HG03045 (cell line): ENCODE measurements around the gene ACACA.

Source experiments
- ATAC-seq: cut with Tn5 transposase; IDR thresholded peaks from one replicate; pipeline ENCODE4 v1.9.1; 2021; ENCODE audit warnings: mild to moderate bottlenecking, moderate library complexity; ENCODE audit not compliant: unreplicated experiment

ACACA gene

DNA sequence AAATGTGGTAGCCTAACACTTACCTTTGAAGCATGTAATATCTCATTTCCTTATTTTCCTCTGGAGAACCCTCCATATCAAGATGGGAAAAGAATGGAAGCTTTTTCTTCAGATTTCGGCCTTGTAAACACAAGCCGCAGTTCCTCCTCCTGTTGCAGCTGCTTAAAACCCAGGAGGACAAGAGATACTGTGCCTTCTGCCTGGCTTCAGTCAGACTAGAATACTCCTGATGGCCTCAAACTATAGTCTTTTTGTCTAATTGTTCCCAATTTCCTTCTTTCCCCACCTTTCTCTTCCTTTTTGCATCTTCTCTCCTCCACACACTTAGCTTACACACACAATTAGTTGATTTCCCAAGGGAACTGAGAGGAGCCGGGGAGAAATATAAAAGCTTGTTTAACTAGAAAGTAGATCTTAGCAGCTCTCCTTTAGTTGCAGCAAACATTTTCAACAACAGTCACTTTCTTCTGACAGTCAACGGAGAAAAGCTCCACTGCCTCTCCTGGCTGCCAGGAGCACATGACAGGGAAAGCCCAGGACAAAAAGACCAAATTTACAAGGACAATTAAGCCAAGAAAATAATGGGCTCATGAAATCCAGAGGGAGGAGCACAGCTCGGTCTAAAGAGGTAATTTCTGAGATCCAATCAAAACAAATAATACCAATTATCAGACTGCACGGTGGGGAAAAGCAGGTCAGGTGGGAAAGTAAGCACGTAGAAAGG, 107.2 kb downstream of the ACACA start:
- ATAC-seq, result no peak

DNA sequence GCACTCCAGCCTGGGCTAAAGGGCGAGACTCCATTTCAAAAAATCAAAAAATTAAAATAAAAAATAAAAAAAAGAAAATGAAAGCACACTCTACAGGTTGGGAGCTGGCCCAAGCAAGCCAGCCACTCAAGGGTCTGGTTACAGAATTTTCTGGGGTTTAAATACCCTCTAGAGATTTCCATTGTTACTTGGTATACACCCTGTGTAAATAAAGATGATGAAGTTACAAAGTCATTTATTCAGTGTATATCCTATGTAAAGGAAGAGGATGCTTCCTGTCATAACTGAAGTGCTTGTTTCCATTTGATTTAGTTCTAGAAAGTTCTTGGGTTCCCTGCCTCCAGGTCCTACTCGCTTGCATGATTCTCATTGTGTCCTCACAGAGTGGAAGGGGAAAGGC, 110.7 kb downstream of the ACACA start:
- no peak for ATAC-seq

DNA sequence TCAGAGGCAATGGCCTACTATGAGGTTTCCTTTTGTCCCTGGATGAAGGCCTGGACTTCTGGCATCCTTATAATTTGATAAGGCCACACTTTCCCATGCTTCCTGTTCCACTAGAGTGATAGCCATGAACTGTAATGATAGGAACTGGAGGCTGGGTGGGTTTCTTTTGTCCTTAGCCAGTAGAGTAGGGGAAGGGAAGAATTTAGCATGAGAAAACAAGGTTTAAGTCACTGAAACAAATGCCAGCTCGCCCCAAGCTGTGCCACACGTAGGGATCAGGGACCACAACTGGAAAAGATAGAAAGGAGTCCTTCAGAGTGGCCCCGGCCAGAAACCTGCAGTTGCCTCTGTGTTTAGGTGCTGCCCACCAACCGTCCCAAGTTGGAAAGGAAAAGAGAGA, 111.7 kb downstream of the ACACA start:
- no peak for ATAC-seq

DNA sequence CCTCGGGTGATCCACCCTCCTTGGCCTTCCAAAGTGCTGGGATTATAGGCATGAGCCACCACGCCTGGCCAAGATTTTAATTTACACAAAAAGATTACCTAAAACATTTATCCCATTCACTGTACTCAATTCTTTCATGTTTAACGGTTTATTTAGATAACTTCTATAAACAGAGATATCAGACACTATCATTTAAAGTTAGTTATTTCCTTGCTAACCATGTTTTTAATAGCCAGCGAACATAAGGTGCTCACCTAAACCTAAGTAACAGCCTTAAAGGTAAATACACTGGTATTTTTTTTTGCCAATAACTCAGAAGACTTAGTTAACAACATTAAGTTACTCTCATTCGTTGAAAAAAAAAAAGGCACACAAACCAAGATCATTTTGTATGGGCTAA, 112.9 kb downstream of the ACACA start:
- ATAC-seq, result no peak

DNA sequence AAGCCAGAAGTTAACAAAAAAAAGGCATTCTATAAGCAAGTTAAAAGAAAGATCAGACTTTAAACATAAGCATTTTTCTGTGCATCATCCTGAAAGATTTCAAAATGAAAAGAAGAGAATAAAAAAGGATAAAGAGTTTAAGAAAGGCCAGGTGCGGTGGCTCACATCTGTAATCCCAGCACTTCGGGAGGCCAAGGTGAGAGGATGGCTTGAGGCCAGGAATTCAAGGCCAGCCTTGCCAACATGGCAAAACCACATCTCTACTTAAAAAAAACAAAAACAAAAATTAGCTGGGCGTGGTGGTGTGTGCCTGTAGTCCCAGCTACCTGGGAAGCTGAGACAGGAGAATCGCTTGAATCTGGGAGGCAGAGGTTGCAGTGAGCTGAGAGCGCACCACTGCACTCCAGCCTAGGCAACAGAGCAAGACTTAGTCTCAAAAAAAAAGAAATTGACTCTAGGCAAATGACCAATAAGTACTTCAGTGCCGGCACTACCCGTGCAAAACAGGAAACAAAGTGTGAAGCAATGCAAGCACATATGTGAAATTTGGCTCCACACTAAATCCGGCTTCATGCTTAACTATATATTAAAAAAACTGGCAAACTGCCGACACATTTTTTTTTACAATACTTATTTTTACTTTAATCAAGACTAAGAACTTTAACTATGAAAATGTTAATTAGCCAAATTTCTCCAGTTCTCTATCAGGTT, 114.1 kb downstream of the ACACA start:
- ATAC-seq, result no peak

DNA sequence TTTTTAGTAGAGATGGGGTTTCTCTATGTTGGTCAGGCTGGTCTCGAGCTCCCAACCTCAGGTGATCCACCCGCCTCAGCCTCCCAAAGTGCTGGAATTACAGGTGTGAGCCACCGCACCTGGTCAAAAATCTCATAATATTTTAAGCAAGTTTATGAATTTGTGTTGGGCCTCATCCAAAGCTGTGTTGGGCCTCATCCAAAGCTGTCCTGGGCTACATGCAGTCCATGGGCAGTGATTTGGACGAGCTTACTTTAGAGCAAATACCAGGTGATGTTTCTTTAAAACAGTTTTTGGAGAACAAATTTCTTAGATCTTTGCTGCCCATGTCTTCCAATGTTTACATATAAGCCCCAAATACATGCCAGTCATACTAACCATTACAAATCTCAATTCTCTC, 115.3 kb downstream of the ACACA start:
- ATAC-seq, result no peak

DNA sequence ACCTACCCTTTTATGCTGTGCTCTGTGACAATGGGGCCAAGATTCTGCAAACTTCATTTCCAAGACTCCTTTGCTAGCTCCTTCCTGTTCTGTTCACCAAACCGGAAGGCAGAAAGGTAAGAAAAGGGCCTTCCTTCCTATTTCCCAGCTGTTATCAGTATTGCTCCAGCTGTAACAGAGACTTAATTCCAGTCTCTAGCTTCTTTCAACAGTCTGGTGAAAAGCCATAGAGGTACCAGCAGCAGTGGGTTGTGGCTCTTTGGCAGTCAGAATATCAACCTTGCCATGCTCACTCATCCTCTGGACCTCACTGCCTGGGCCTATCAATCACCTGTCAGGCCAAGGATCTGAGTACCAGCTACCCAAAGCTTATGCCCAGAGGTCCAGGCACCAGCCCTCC, 120.2 kb downstream of the ACACA start:
- no peak for ATAC-seq

DNA sequence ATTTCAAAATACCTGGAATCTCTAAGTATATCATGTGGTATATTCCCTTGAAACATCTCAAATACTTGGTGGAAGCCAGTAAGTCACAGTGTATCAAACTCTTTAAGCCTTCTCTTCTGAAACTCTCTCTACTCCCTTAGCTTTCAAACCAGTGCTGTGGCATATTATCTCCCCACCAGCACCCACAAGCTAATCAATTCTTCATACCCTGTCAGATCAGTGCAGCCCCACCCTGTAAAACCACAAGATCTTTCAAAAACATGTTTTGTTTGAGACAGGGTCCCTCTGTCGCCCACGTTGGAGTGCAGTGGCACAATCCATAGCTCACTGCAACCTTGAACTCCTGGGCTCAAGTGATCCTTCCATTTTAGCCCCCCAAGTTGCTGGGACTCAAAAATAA, 122.4 kb downstream of the ACACA start:
- no peak for ATAC-seq

DNA sequence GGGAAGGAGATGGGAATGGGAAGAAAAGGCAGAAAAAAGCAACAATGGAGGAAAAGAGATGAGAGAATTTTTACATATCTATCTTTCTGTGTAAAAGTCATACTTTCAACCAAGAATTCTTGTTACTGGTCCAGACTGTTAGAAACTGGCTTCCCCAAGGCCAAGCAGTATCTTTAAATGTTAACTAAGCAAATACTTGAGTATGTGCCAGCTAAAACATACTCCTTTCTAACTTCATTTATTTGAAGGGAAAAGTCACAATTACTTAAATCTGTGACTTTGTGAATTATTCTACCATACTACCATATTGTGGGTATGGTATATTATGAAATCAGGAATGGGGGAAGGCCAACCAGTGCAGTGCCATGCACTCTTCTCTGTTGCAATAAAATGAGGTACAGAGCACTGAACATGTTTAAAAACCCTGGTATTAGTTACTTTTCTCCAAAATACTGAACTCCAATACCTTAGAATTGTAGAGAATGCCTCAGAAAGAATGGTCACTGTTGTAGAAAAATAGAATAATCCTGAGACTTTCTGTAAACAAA, 123.1 kb downstream of the ACACA start:
- no peak for ATAC-seq

DNA sequence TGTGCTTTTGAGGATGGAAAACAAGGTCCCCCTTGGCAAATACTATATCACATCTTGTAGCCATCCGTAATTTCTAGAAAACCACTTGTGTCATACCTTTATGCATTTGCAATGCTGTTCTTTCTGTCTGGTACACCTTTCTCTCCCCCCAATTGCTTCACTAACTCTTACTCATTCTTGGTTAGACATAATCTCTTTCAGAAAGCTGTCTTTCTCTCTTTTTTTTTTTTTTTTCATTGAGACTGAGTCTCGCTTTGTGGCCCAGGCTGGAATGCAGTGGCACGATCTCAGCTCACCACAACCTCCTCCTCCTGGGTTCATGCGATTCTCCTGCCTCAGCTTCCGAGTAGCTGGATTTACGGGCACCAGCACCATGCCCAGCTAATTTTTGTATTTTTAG, 125.8 kb downstream of the ACACA start:
- ATAC-seq, result no peak

DNA sequence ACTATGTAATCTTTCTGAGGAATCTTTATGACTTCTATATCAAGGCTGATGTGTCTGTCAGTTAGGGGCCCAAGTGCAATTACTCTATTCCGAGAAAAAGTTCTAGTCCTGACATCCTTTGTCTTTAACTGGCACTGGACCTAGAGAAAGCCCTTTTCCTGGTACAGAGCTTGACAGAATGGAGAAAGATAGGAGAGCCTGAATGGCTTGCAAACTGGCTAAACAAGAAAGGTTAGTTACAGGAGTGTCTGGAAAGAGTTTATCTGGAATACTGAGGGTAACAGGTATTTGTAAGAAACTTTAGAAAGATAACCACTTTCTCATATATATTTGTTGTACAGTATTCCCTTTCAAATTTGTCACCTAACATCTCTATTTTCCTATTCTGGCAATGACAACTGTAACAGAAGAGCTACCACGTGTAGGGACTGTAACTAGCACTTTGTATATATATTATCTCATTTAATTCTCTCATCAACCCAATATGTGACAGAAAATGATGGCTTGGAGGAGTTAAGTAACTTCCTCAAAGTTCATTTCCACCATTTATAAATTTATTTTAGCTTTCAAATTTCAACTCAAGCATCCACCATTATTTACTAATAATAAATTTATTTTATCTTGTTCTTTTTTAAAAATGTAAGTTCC, 128.3 kb downstream of the ACACA start:
- ATAC-seq, result no peak

DNA sequence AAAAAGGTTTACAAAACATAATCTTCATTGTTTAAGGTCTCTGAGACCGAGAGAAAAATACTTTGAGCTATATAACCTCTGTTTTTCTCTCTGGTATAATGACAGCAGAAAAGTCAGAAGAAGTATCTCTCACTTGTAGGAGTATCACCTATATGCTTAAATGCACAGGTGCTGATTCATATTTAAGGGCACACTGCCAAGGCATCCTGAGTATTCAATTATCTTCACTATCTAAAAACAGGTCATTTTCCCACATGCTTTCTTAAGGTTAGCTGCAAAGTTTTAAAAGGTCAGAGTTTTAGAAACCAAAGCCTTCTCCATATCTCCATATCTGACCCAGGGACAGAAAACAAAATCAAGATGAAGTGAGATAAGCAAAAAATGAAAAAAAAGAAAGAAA, 130.2 kb downstream of the ACACA start:
- ATAC-seq, result no peak

DNA sequence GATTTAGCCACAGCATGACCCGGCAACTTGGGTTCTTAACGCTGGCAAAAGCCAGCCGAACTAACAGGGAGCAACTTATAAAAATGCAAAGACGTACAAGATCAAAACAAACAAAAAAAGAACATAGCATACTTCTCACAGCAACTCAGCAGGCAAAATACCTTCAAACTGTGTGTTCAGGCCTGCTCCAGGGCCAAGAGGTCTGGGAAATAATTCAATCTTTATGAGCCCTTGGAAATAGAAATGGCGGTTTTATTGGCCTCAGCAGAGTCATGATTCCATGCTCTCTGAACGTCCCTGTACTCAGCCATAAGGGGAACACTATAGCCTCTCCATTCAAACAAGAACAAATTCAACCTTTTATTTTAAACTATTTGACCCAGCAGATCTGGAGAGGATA, 132.2 kb downstream of the ACACA start:
- ATAC-seq, result no peak

DNA sequence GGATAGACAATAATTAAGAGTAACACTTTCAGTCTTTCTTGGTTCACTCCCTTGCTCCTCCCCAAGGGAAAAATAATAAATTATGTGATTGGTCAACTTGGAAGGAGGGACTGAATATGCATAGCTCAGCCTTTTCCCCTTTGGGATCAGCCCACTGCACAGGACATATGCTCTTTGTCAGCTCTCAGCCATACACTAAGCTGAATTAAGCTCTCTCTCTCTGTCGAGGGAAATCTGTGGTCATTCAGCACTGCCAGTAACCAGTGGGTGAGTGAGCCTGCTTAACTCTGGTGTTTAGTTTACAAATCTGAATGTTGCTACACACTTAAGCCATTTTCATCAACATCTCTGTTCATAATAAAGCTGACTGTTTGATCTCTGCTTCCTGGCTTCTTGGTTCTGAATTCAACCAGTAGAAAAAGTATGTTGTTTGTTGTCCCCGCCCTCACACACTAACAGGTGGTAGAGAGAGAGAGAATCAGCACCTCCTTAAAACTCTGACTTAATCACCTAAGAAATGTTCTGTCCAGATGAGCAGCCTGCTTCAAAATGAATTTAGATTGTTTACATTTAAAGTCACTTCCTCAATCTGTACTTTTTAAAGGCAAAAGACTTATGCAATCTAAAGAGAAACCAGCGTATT, 133.1 kb downstream of the ACACA start:
- no peak for ATAC-seq

DNA sequence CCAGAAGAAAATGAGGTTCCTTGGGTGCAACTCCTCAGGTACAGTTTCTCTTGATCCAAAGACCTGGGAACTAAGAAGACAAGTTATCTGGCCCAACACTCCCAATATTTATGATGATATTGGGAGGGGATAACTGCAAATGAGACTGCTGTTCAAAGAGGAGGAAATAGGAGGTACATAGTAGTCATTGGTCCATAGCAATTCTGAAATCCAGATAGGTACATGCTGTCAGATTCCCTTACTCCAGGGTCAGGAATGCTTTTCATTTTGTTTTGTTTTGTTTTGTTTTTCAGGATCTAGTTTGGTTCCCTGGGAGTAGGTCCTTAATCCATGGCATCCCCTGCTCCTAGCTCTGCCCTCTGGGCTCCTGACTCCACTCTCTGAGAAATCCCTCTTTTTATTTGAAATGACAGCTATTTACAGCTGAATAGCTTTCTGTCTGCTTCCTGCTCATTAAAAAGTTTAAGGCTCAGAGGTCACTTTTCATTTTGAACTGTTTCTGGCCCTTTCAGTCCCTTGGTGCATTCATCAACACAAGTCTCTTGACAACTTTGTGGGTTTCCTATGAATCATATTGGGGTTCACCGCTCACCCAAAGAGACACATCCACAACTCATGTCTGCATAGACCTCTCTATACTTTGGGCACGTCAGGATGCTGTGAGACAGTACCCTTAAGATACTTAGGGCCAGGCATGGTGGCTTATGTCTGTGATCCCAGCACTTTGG, 141.0 kb downstream of the ACACA start:
- no peak for ATAC-seq

DNA sequence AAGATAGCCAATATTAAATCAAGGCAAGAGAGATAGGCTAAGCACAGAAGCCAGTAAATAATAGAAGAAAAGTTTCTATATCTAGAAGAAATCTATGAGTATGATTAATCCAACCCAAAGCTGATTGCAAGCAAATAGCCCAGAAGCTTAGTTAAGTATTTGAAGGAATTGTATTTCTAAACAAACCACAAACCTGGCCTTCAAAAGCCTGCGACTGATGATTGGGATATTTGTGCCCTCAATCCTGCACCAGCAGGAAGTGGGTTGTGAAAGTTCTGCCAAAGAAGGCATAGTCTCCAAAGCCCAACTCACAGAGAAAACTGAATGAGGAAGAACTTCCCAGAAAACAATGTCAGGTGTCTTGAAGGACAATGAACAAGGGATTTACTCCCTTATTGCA, 145.3 kb downstream of the ACACA start:
- no peak for ATAC-seq

DNA sequence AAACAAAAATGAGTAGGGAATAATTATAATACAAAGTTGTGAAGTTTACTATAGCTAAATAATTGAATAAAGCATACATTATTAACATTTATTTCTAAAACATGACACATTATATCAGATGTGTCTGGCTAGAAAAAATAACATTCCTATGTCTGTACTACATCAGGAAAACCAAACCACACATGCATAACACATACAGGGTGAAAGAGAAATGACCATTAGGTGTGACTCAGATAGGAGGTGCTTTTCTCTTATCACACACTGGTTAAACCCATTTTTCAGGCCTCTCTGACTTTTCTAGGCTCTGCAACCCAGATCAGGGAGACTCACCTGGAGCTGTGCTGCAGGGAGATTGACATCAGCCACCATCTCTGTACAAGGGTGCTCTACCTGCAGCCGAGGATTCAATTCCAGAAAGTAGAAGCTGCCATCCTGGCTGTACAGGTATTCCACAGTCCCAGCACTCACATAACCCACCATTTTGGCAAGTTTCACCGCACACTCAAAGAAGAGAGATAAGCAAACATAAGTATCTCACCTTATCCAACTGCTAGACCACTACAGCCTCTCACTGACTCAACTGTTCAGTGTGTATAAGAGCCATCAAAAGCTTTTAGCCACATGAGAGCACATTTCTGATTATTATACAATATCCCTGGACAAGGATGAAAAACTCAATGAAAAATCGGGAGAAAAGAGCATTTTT, 147.5 kb downstream of the ACACA start:
- no peak for ATAC-seq

DNA sequence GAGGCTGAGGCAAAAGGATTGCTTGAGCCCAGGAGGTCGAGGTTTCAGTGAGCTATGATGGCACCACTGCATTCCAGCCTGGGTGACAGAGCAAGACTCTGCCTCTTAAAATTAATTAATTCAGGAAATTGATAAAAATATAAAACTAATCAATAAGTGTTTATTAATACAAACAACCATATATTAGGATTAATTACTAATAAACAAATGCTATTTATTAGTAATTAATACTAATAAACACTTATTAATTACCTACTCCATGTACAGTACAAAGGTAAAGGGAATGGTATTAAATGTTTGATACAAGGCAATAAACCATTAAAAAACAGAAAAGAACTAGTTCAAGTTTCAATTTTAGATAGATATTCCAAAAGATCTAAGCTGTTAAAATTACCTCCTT, 150.0 kb downstream of the ACACA start:
- no peak for ATAC-seq

DNA sequence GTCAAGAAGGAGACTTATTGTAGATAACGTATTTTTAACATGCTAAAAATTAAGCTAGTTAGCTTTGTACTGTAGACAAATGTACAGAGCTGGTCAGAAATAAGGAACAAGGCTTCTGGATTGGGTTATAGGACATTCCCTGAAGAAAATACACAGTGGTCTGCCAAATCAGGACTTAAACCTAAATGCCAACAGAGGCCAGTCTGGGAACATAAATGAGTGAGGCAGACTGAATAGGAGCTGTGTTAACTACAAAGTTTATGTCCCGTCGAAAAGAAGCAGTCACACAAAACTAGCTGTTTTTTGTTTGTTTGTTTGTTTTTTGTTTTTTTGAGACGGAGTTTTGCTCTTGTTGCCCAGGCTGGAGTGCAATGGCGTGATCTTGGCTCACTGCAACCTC, 151.2 kb downstream of the ACACA start:
- no peak for ATAC-seq

DNA sequence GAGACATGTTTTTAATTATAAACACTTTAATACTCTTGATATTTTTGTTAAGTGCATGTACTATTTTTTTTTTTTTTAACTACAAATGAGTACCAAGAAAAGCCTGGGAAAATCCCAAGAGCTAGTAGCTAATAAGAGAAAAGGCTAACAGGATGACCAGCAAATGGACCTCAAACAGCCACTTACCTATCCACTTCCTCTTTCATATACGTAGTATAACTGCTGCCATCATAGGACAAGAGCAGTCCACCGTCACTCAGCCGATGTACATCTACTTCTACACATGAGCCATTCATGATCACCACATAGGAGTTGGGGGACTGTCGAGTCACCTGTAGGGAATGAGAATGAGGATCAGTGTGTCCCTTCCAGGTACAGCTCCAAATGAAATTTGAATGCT, 158.8 kb downstream of the ACACA start:
- ATAC-seq, result no peak
